IPS DF 6.9 (cell line): ENCODE results near the gene COL15A1.

Experiments
- DNase-seq: peaks from one replicate; pipeline ENCODE4 v3.0.0-alpha.2; 2013; ENCODE audit warnings: low read depth, low spot score
- H3K27ac ChIP-seq: one replicate; pipeline ENCODE4 v1.5.1; 2013; ENCODE audit warnings: low read length, control low read depth
- H3K27me3 ChIP-seq: 2 replicates; pipeline ENCODE4 v1.6.1; 2013; ENCODE audit warnings: mild to moderate bottlenecking, low read length; ENCODE audit not compliant: control insufficient read depth, insufficient read depth
- H3K36me3 ChIP-seq: 2 replicates; pipeline ENCODE4 v1.6.1; 2013; ENCODE audit warnings: low read length; ENCODE audit not compliant: control insufficient read depth, insufficient read depth
- H3K4me1 ChIP-seq: 2 replicates; pipeline ENCODE4 v1.6.1; 2013; ENCODE audit warnings: low read length; ENCODE audit not compliant: control insufficient read depth, insufficient read depth
- H3K4me3 ChIP-seq: 2 replicates; pipeline ENCODE4 v1.5.1; 2013; ENCODE audit warnings: mild to moderate bottlenecking, low read length
- H3K9me3 ChIP-seq: 2 replicates; pipeline ENCODE4 v1.6.1; 2013; ENCODE audit warnings: low read length, inconsistent platforms; ENCODE audit not compliant: control insufficient read depth, insufficient read depth
- WGBS: extraction: QIAGEN DNeasy Blood & Tissue Kit; methylation state at CpG from one replicate; pipeline ENCODE4 v1.1.7; 2013; ENCODE audit warnings: mixed read lengths, missing lambda C conversion rate; ENCODE audit not compliant: insufficient read length, insufficient coverage; 5-methylcytosine and 5-hydroxymethylcytosine counted together

Gene COL15A1

DNA sequence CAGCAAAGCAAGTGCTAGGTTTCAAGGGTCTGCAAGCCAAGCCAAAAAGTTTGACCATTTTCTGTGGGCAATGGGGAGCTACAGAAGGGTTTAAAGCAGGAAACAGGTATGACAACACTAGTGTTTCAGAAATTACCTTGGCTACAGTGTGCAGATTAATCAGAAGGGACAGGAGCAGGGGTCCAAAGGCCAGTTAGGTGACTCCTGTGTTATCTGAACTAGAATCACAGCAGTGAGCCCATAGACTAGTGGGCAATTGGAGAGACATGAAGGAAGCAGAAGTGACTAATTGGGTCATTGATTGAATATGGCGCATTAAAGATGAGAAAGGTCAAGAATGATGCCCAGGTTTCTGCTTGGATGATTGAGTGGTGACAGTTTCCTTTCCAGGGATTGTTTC lies 119.8 kb downstream of the COL15A1 start:
- Histone ChIP-seq H3K36me3 (no peaks in the 10 kb centered on the region), H3K9me3 (no peaks in the 10 kb centered on the region), H3K4me1 (no peaks in the 10 kb centered on the region), H3K4me3 (no peak overlapping the region), H3K27ac (no peak overlapping the region), H3K27me3 (no peaks in the 10 kb centered on the region)
- no peak for DNase-seq
- no CpG with 5 or more reads among the region's 1 CpG for WGBS

- H3K27me3 ChIP-seq: no peaks in the 10 kb centered on the region
- no peaks in the 10 kb centered on the region for H3K9me3 ChIP-seq
- no peak overlapping the region for H3K27ac ChIP-seq
- H3K4me3 ChIP-seq: no peak overlapping the region
- WGBS: no CpG with 5 or more reads among the region's 3 CpGs
- no peaks in the 10 kb centered on the region for H3K36me3 ChIP-seq
- H3K4me1 ChIP-seq: no peaks in the 10 kb centered on the region
- no peak for DNase-seq
Measured at GRCh38 chr9:99066571-99066970, 122.9 kb downstream of the COL15A1 start.

GRCh38 chr9:99069075-99069474 lies 125.4 kb downstream of the COL15A1 start:
- no CpG with 5 or more reads among the region's 1 CpG for WGBS
- Histone ChIP-seq H3K4me1 (no peaks in the 10 kb centered on the region), H3K36me3 (no peaks in the 10 kb centered on the region), H3K9me3 (no peaks in the 10 kb centered on the region), H3K4me3 (no peak overlapping the region), H3K27me3 (no peaks in the 10 kb centered on the region), H3K27ac (no peak overlapping the region)
- no peak for DNase-seq

DNA sequence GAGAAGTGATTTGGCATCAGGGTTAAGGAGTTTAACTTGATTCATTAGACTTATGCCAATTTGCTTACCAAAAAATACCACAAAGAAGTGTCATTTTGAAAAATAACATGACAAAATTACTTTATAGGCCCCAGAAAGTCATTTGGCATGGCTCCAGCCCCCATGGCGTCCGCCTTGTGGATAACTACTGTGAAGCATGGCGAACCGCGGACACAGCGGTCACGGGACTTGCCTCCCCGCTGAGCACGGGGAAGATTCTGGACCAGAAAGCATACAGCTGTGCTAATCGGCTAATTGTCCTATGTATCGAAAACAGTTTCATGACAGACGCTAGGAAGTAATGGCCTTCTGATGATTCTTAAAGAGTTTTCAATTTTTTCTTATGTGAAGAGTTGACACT lies 125.8 kb downstream of the COL15A1 start:
- H3K36me3 ChIP-seq: no peaks in the 10 kb centered on the region
- H3K9me3 ChIP-seq: no peaks in the 10 kb centered on the region
- H3K27me3 ChIP-seq: no peaks in the 10 kb centered on the region
- WGBS: no CpG with 5 or more reads among the region's 12 CpGs
- H3K27ac ChIP-seq: no peak overlapping the region
- H3K4me1 ChIP-seq: no peaks in the 10 kb centered on the region
- H3K4me3 ChIP-seq: no peak overlapping the region
- no peak for DNase-seq

DNA sequence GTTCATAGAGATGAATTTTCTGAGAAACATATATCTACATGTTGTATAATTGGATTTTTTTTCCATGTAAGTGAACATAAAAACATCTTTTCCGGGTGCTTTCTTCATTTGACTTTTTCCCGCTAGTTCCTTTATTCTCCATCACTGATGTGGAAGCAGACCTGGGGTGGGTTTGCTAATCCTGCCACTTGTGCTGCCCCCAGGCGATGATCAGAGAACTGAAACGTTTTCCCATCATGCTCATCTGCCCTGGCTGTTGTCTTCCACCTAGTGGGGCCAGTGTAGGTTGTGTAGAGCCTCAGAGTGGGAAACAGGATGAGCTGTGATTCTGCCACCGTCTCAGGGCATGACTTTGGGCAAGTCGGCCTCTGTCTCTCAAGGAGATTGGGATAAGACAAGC lies 127.0 kb downstream of the COL15A1 start:
- Histone ChIP-seq H3K36me3 (no peaks in the 10 kb centered on the region), H3K27me3 (no peaks in the 10 kb centered on the region), H3K4me1 (no peaks in the 10 kb centered on the region), H3K4me3 (no peak overlapping the region), H3K9me3 (no peaks in the 10 kb centered on the region), H3K27ac (no peak overlapping the region)
- no CpG with 5 or more reads among the region's 6 CpGs for WGBS
- no peak for DNase-seq

- Histone ChIP-seq H3K36me3 (no peaks in the 10 kb centered on the region), H3K27me3 (no peaks in the 10 kb centered on the region), H3K4me3 (no peak overlapping the region), H3K4me1 (no peaks in the 10 kb centered on the region), H3K9me3 (no peaks in the 10 kb centered on the region), H3K27ac (no peak overlapping the region)
- no CpG with 5 or more reads among the region's 9 CpGs for WGBS
- no peak for DNase-seq
Measured at GRCh38 chr9:99071313-99072039, 127.8 kb downstream of the COL15A1 start.

- H3K9me3 ChIP-seq: no peaks in the 10 kb centered on the region
- no peak for DNase-seq
- no peaks in the 10 kb centered on the region for H3K27me3 ChIP-seq
- no peaks in the 10 kb centered on the region for H3K36me3 ChIP-seq
- no CpG with 5 or more reads among the region's 6 CpGs for WGBS
- no peak overlapping the region for H3K27ac ChIP-seq
- H3K4me3 ChIP-seq: no peak overlapping the region
- H3K4me1 ChIP-seq: no peaks in the 10 kb centered on the region
Measured at GRCh38 chr9:99072040-99072394, 128.3 kb downstream of the COL15A1 start.

- no peak for DNase-seq
- H3K36me3 ChIP-seq: no peaks in the 10 kb centered on the region
- H3K27me3 ChIP-seq: no peaks in the 10 kb centered on the region
- no CpG with 5 or more reads among the region's 2 CpGs for WGBS
- no peaks in the 10 kb centered on the region for H3K4me1 ChIP-seq
- no peak overlapping the region for H3K4me3 ChIP-seq
- no peak overlapping the region for H3K27ac ChIP-seq
- no peaks in the 10 kb centered on the region for H3K9me3 ChIP-seq
Measured at GRCh38 chr9:99073347-99073746, 129.6 kb downstream of the COL15A1 start.

GRCh38 chr9:99073985-99074901 lies 130.5 kb downstream of the COL15A1 start:
- H3K27ac ChIP-seq: no peak overlapping the region
- H3K9me3 ChIP-seq: no peaks in the 10 kb centered on the region
- H3K4me3 ChIP-seq: no peak overlapping the region
- no peaks in the 10 kb centered on the region for H3K27me3 ChIP-seq
- H3K4me1 ChIP-seq: no peaks in the 10 kb centered on the region
- H3K36me3 ChIP-seq: no peaks in the 10 kb centered on the region
- DNase-seq: no peak
- WGBS: no CpG with 5 or more reads among the region's 8 CpGs

GRCh38 chr9:99074902-99075245 lies 131.2 kb downstream of the COL15A1 start:
- no peak overlapping the region for H3K4me3 ChIP-seq
- H3K27me3 ChIP-seq: no peaks in the 10 kb centered on the region
- no peak for DNase-seq
- no peak overlapping the region for H3K27ac ChIP-seq
- no peaks in the 10 kb centered on the region for H3K36me3 ChIP-seq
- whole genome bisulfite sequencing: no CpG with 5 or more reads among the region's 3 CpGs
- H3K9me3 ChIP-seq: no peaks in the 10 kb centered on the region
- no peaks in the 10 kb centered on the region for H3K4me1 ChIP-seq
